ENCODE data around the gene HCFC2.

The HCFC2 gene

GRCh38 chr12:104048162-104048561 is 16.2 kb upstream of the HCFC2 start:
- H2AFZ ChIP-seq (ENCODE audit: low read length) = no peak overlapping the region
- H3K9ac ChIP-seq (ENCODE audit: low read length) = no peak overlapping the region
- TF ChIP-seq EZH2 (IDR thresholded peaks at IDR 0.05; ENCODE audit: borderline replicate concordance, low read length) (no peak), CTCF (IDR thresholded peaks at IDR 0.05; ENCODE audit: low read length) (no peak)
- H3K9me3 ChIP-seq (ENCODE audit: low read length) = no peaks in the 10 kb centered on the region
- H3K79me2 ChIP-seq (ENCODE audit: insufficient read depth, low read length) = no peaks in the 10 kb centered on the region
- H3K27ac ChIP-seq (ENCODE audit: low read depth, low read length, poor library complexity, severe bottlenecking) = no peak overlapping the region
- H3K36me3 ChIP-seq (ENCODE audit: insufficient read depth, low read length) = no peaks in the 10 kb centered on the region
- H3K4me2 ChIP-seq (ENCODE audit: low read length) = no peak overlapping the region
- no peaks in the 10 kb centered on the region for H4K20me1 ChIP-seq (ENCODE audit: insufficient read depth, low read length)
- H3K9me2 ChIP-seq (ENCODE audit: low read depth, low read length) = no peaks in the 10 kb centered on the region
- H3K27me3 ChIP-seq (ENCODE audit: insufficient read depth, low read length) = no peaks in the 10 kb centered on the region
- no peak overlapping the region for H3K4me3 ChIP-seq (ENCODE audit: low read depth, low read length, poor library complexity, severe bottlenecking)
- no peaks in the 10 kb centered on the region for H3F3A ChIP-seq (ENCODE audit: insufficient read depth, low read length)
- H3K4me1 ChIP-seq (ENCODE audit: insufficient read depth, low read length, severe bottlenecking) = no peaks in the 10 kb centered on the region

GRCh38 chr12:104048811-104049210 is 15.5 kb upstream of the HCFC2 start:
- Histone ChIP-seq H3K9me2 (ENCODE audit: low read depth, low read length) (no peaks in the 10 kb centered on the region), H3K9ac (ENCODE audit: low read length) (no peak overlapping the region), H3K4me1 (ENCODE audit: insufficient read depth, low read length, severe bottlenecking) (no peaks in the 10 kb centered on the region), H3F3A (ENCODE audit: insufficient read depth, low read length) (no peaks in the 10 kb centered on the region), H4K20me1 (ENCODE audit: insufficient read depth, low read length) (no peaks in the 10 kb centered on the region), H3K4me3 (ENCODE audit: low read depth, low read length, poor library complexity, severe bottlenecking) (no peak overlapping the region), H2AFZ (ENCODE audit: low read length) (no peak overlapping the region), H3K27me3 (ENCODE audit: insufficient read depth, low read length) (no peaks in the 10 kb centered on the region), H3K36me3 (ENCODE audit: insufficient read depth, low read length) (no peaks in the 10 kb centered on the region), H3K79me2 (ENCODE audit: insufficient read depth, low read length) (no peaks in the 10 kb centered on the region), H3K9me3 (ENCODE audit: low read length) (no peaks in the 10 kb centered on the region), H3K27ac (ENCODE audit: low read depth, low read length, poor library complexity, severe bottlenecking) (no peak overlapping the region), H3K4me2 (ENCODE audit: low read length) (no peak overlapping the region)
- TF ChIP-seq CTCF (IDR thresholded peaks at IDR 0.05; ENCODE audit: low read length) (no peak), EZH2 (IDR thresholded peaks at IDR 0.05; ENCODE audit: borderline replicate concordance, low read length) (no peak)

GRCh38 chr12:104049278-104049902 is 14.9 kb upstream of the HCFC2 start:
- Histone ChIP-seq H3K9me2 (ENCODE audit: low read depth, low read length) (no peaks in the 10 kb centered on the region), H3K36me3 (ENCODE audit: insufficient read depth, low read length) (no peaks in the 10 kb centered on the region), H3K79me2 (ENCODE audit: insufficient read depth, low read length) (no peaks in the 10 kb centered on the region), H3K27me3 (ENCODE audit: insufficient read depth, low read length) (no peaks in the 10 kb centered on the region), H3K27ac (ENCODE audit: low read depth, low read length, poor library complexity, severe bottlenecking) (no peak overlapping the region), H3F3A (ENCODE audit: insufficient read depth, low read length) (no peaks in the 10 kb centered on the region), H2AFZ (ENCODE audit: low read length) (no peak overlapping the region), H3K4me1 (ENCODE audit: insufficient read depth, low read length, severe bottlenecking) (no peaks in the 10 kb centered on the region), H3K9ac (ENCODE audit: low read length) (no peak overlapping the region), H3K9me3 (ENCODE audit: low read length) (no peaks in the 10 kb centered on the region), H4K20me1 (ENCODE audit: insufficient read depth, low read length) (no peaks in the 10 kb centered on the region), H3K4me3 (ENCODE audit: low read depth, low read length, poor library complexity, severe bottlenecking) (no peak overlapping the region), H3K4me2 (ENCODE audit: low read length) (no peak overlapping the region)
- no peak for TF ChIP-seq CTCF (IDR thresholded peaks at IDR 0.05; ENCODE audit: low read length)
- TF ChIP-seq EZH2 (IDR thresholded peaks at IDR 0.05; ENCODE audit: borderline replicate concordance, low read length) = no peak
